ENCODE data around the gene NOL4L.
"Not testable (repeated sequence)": the region's sequence is repeated elsewhere in the genome, so short reads cannot be mapped to it uniquely, and the experiment has no call there.

The NOL4L gene

GRCh38 chr20:32501709-32502108 lies 83.4 kb downstream of the NOL4L start:
- DNase-seq, result no peak

- no peak for DNase-seq
Observed at GRCh38 chr20:32497589-32498224, 87.4 kb downstream of the NOL4L start.

GRCh38 chr20:32496811-32497533 lies 88.2 kb downstream of the NOL4L start:
- DNase-seq, result no peak

- no peak for DNase-seq
Observed at GRCh38 chr20:32495949-32496348, 89.2 kb downstream of the NOL4L start.

GRCh38 chr20:32495217-32495565 lies 89.9 kb downstream of the NOL4L start:
- DNase-seq, result no peak

GRCh38 chr20:32494483-32495216 lies 90.5 kb downstream of the NOL4L start:
- no peak for DNase-seq

GRCh38 chr20:32493356-32493755 lies 91.8 kb downstream of the NOL4L start:
- DNase-seq, result no peak

- not testable (repeated sequence) for DNase-seq
Observed at GRCh38 chr20:32491764-32492151, 93.4 kb downstream of the NOL4L start.

- no peak for DNase-seq
Observed at GRCh38 chr20:32490942-32491763, 94.0 kb downstream of the NOL4L start.

GRCh38 chr20:32488066-32488838 lies 96.9 kb downstream of the NOL4L start:
- DNase-seq, result no peak

- no peak for DNase-seq
Observed at GRCh38 chr20:32487381-32487780, 97.8 kb downstream of the NOL4L start.

GRCh38 chr20:32485770-32486478 lies 99.2 kb downstream of the NOL4L start:
- no peak for DNase-seq

GRCh38 chr20:32484958-32485769 lies 100.0 kb downstream of the NOL4L start:
- DNase-seq, result peak; percentile 88

GRCh38 chr20:32484225-32484957 lies 100.7 kb downstream of the NOL4L start:
- DNase-seq, result peak; percentile 53

- DNase-seq, result peak; percentile 72
Observed at GRCh38 chr20:32483351-32484224, 101.5 kb downstream of the NOL4L start.

GRCh38 chr20:32482442-32483261 lies 102.5 kb downstream of the NOL4L start:
- peak; percentile 57 for DNase-seq

GRCh38 chr20:32482143-32482441 lies 103.0 kb downstream of the NOL4L start:
- DNase-seq, result no peak

Measured in stimulated activated CD4-positive, alpha-beta T cell treated with anti-CD3 and anti-CD28 coated beads, Interleukin-15, amount 100 ng/mL, for 24 hours (primary cell).